GM12873 (cell line): Measurements from ENCODE around the gene ZNF611.

Source experiments
- TF ChIP-seq, protein P1 (sequence below): IDR thresholded peaks from 2 replicates; pipeline ENCODE4 v1.5.1; 2012; ENCODE audit warnings: low read depth, mild to moderate bottlenecking, moderate library complexity, low read length, control low read depth; ENCODE audit not compliant: insufficient read depth; ENCODE audit errors: missing control alignments

The ZNF611 gene

DNA sequence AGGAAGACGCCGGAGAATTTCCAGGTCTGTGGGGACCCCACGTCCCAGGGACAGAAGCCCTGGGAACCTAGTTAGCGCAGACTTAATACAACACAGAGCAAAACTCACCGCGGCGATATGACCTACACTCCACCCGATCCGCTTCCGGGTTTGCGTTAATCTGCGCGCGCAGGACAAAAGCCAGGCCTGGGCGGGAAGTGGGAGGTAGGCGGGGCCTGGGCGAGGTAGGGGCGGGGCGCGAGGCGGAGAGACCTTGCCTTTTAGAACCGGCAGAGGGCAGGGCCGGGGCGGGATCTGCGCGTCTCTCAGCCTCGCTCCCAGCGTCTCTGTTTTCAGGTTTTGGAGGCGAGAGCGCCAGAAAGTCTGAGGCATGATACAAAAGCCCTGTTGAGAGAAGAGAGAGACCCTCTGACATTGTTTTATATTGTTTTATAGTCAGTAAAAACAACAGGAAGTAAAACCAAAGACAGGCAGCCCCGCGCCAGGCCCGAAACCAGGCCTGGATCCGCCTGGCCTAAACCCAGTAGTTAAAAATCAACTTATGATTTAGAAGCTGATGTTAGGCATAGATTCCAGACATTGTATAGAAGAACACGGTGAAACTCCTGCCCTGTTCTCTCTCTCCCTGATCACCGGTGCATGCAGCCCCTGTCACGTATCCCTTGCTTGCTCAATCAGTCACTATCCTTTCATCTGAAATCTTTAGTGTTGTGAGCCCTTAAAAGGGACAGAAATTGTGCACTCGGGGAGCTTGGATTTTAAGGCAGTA, at the start of gene ZNF611:
TSS of gene ZNF611 (minus strand) at position 152 of the 769 bp plus-strand sequence. CDS start 19,150 bp downstream, outside the sequence.
- TF ChIP-seq, protein P1, sequence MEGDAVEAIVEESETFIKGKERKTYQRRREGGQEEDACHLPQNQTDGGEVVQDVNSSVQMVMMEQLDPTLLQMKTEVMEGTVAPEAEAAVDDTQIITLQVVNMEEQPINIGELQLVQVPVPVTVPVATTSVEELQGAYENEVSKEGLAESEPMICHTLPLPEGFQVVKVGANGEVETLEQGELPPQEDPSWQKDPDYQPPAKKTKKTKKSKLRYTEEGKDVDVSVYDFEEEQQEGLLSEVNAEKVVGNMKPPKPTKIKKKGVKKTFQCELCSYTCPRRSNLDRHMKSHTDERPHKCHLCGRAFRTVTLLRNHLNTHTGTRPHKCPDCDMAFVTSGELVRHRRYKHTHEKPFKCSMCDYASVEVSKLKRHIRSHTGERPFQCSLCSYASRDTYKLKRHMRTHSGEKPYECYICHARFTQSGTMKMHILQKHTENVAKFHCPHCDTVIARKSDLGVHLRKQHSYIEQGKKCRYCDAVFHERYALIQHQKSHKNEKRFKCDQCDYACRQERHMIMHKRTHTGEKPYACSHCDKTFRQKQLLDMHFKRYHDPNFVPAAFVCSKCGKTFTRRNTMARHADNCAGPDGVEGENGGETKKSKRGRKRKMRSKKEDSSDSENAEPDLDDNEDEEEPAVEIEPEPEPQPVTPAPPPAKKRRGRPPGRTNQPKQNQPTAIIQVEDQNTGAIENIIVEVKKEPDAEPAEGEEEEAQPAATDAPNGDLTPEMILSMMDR = peak; percentile 63

DNA sequence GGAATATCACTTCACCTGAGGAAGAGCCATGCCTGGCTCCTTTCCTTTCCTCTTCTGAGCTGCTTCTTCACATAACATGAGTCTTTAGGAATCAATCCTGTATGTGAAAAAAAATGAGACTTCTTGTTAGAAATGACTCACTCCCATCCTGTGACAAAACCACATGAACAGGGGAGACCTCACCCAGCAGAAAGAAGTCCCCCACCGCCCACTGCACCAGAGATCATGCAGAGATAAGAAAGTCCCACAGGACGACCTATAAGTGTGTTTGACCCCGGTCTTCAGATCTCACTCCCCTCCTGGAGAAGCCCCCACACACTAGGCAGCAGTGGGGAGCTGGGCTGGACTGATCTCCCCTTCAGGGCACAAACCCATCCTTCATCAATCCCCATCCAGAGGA, 44.0 kb upstream of the ZNF611 start:
- TF ChIP-seq, protein P1 = no peak

GRCh38 chr19:52749780-52750179, 14.9 kb upstream of the ZNF611 start:
- TF ChIP-seq, protein P1 = no peak

GRCh38 chr19:52748336-52748950, 13.6 kb upstream of the ZNF611 start:
- TF ChIP-seq, protein P1 = peak; percentile 28

GRCh38 chr19:52743091-52743490, 8.2 kb upstream of the ZNF611 start:
- TF ChIP-seq, protein P1 = no peak

DNA sequence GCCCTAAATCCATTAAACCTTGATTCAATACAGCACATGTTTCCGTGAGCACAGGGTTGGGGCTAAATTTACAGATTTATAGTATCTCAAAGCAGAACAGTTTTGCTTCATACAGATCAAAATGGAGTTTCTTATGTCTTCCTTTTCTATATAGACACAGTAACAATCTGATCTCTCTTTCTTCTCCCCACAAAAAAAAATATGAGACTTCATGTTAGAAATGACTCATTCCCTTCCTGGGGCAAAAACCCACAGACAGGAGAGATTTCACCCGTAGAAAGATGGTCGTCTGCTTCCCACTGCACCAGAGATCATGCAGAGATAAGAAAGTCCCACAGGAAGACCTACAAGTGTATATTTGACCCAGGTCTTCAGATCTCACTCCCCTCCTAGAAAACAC, 7.7 kb upstream of the ZNF611 start:
- TF ChIP-seq, protein P1 = no peak

GRCh38 chr19:52741951-52742485, 7.2 kb upstream of the ZNF611 start:
- TF ChIP-seq, protein P1 = no peak
